Smooth muscle cell (in vitro differentiated cells): ENCODE results near the gene KRT84. TPM values are rescaled to one million over a fixed set of nuclear protein-coding genes. Genes with fewer than 3 reads are reported as not detected.
"Not testable (repeated sequence)": the region's sequence is repeated elsewhere in the genome, so short reads cannot be mapped to it uniquely, and the experiment has no call there.

Experiments used
- DNase-seq: peaks from one replicate; lab custom pipeline; 2025; ENCODE audit not compliant: unreplicated experiment; lab: John Stamatoyannopoulos, UW
- H2AFZ ChIP-seq: fragments of 200-600 bp; sonication (generic); 2 replicates; pipeline ENCODE4 v1.6.0; 2016; ENCODE audit warnings: antibody characterized with exemption, low read depth, mild to moderate bottlenecking
- H3F3A ChIP-seq: fragments of 200-600 bp; sonication (generic); 2 replicates; pipeline ENCODE4 v1.6.0; 2017; ENCODE audit warnings: antibody characterized with exemption, low read depth
- H3K27ac ChIP-seq: fragments of 200-600 bp; sonication (generic); 2 replicates; pipeline ENCODE4 v1.5.1; 2016; ENCODE audit warnings: low read depth, mild to moderate bottlenecking
- H3K27me3 ChIP-seq: fragments of 200-600 bp; sonication (generic); 2 replicates; pipeline ENCODE4 v1.6.1; 2016; ENCODE audit warnings: low read depth, mild to moderate bottlenecking
- H3K36me3 ChIP-seq: fragments of 200-600 bp; sonication (generic); 2 replicates; pipeline ENCODE4 v1.5.1; 2016; ENCODE audit warnings: low read depth
- H3K4me1 ChIP-seq: fragments of 200-600 bp; sonication (generic); 2 replicates; pipeline ENCODE4 v1.5.1; 2016; ENCODE audit warnings: low read depth
- H3K4me2 ChIP-seq: fragments of 200-600 bp; sonication (generic); 2 replicates; pipeline ENCODE4 v1.6.0; 2016; ENCODE audit warnings: mild to moderate bottlenecking
- H3K4me3 ChIP-seq: fragments of 200-600 bp; sonication (generic); 2 replicates; pipeline ENCODE4 v1.5.1; 2016; ENCODE audit warnings: mild to moderate bottlenecking
- H3K79me2 ChIP-seq: fragments of 200-600 bp; sonication (generic); 2 replicates; pipeline ENCODE4 v1.6.0; 2016; ENCODE audit warnings: low read depth, mild to moderate bottlenecking
- H3K9ac ChIP-seq: fragments of 200-600 bp; sonication (generic); 2 replicates; pipeline ENCODE4 v1.6.0; 2016; ENCODE audit warnings: low read depth
- H3K9me3 ChIP-seq: fragments of 200-600 bp; sonication (generic); replicated peaks from 2 replicates; pipeline ENCODE4 v1.5.1; 2016; ENCODE audit warnings: low read depth
- H4K20me1 ChIP-seq: fragments of 200-600 bp; sonication (generic); 2 replicates; pipeline ENCODE4 v1.6.0; 2016; ENCODE audit warnings: low read depth
- WGBS: methylation state at CpG from one replicate; pipeline ENCODE4 v1.1.7; 2016; ENCODE audit warnings: low lambda C conversion rate; 5-methylcytosine and 5-hydroxymethylcytosine counted together
- polyA plus RNA-seq: library from polyadenylated mRNA; unstranded; fragments of >200 nt; fragmentation: Nextera tagmentation; extraction: Ambion mirVana; gene quantifications from 2 replicates; pipeline ENCODE4 v1.2.1, GENCODE V29; 2016
- total RNA-seq: library from RNA; depleted of rRNA; stranded (reverse); fragments of >200 nt; gene quantifications from 2 replicates; pipeline ENCODE4 v1.2.3, GENCODE V29; 2014
- TF ChIP-seq, protein P1 (sequence below): fragments of 200-600 bp; sonication (generic); IDR thresholded peaks from 2 replicates; pipeline ENCODE4 v1.5.1; 2017; ENCODE audit warnings: borderline replicate concordance, mild to moderate bottlenecking, antibody characterized with exemption; ENCODE audit not compliant: insufficient read depth, poor library complexity, severe bottlenecking

Gene KRT84
- total and polyA plus RNA-seq, 2 experiments from 2014 or later = 0.09 to 5.6 TPM

DNA sequence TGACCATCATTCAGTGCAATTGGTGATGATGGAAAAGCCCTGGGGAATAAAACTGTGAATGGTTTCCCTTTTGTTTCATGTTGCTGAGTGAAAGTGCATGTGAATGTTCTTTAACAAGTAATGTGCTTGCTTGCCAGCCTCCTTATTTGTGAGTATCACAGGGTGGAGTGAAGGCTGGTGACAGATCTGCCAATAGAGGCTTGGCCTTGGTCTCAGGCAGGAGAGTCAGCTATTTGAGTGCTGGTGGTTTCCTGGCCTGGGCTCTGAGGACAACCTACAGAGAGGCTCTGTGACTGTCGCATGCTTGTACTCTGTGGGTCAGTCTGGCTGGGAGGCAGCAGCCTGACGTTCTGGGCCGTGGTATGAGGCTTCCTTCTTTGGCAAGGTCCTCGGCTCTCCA is 38.9 kb downstream of the KRT84 start:
- Histone ChIP-seq H3K36me3 (no peaks in the 10 kb centered on the region), H3K4me2 (no peak overlapping the region), H3K27ac (no peak overlapping the region), H3K4me3 (no peak overlapping the region), H3K4me1 (no peaks in the 10 kb centered on the region), H3K27me3 (peaks cover 21% of the 10 kb centered on the region), H2AFZ (no peak overlapping the region), H3F3A (no peaks in the 10 kb centered on the region), H4K20me1 (no peaks in the 10 kb centered on the region), H3K9me3 (no peaks in the 10 kb centered on the region), H3K79me2 (no peaks in the 10 kb centered on the region), H3K9ac (no peak overlapping the region)
- DNase-seq = no peak
- 60% methylated on average over 4 of the region's 4 CpGs for WGBS
- TF ChIP-seq, protein P1, sequence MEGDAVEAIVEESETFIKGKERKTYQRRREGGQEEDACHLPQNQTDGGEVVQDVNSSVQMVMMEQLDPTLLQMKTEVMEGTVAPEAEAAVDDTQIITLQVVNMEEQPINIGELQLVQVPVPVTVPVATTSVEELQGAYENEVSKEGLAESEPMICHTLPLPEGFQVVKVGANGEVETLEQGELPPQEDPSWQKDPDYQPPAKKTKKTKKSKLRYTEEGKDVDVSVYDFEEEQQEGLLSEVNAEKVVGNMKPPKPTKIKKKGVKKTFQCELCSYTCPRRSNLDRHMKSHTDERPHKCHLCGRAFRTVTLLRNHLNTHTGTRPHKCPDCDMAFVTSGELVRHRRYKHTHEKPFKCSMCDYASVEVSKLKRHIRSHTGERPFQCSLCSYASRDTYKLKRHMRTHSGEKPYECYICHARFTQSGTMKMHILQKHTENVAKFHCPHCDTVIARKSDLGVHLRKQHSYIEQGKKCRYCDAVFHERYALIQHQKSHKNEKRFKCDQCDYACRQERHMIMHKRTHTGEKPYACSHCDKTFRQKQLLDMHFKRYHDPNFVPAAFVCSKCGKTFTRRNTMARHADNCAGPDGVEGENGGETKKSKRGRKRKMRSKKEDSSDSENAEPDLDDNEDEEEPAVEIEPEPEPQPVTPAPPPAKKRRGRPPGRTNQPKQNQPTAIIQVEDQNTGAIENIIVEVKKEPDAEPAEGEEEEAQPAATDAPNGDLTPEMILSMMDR = no peak

DNA sequence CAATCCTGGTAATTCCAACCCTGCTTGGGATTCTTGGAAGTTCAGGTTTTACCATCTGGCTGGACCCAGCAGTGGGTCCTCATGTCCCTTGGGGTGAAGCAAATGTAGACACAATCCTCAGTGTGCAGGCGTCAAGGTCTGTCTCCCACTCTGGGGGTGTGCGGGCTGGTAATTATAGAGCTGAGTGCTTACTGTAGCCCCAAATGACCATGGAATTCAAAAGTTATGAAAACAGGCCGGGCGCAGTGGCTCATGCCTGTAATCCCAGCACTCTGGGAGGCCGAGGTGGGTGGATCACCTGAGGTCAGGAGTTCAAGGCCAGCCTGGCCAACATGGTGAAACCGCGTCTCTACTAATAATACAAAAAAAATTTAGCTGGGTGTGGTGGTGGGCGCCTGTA is 40.4 kb downstream of the KRT84 start:
- H3K36me3 ChIP-seq, H3F3A ChIP-seq, H2AFZ ChIP-seq, H3K4me1 ChIP-seq, H3K4me3 ChIP-seq, H3K79me2 ChIP-seq, DNase-seq, H3K9ac ChIP-seq, H3K27ac ChIP-seq, H3K4me2 ChIP-seq, H3K9me3 ChIP-seq, H4K20me1 ChIP-seq: not testable (repeated sequence)
- peaks cover 12% of the 10 kb centered on the region for H3K27me3 ChIP-seq
- 93% methylated on average over 8 of the region's 8 CpGs for WGBS

DNA sequence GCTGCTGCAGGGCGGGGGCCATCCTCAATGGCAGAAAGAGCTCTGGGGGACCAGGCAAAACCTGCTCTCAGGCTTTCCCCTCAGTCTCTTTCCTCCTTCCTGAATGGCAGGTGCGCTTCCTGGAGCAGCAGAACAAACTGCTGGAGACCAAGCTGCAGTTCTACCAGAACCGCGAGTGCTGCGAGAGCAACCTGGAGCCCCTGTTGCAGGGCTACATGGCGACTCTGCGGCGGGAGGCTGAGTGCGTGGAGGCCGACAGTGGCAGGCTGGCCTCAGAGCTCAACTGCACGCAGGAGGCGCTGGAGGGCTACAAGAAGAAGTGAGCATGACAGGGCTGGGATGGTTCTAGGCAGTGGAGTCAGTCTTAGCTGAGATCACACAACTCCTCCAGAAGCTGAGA is 41.3 kb downstream of the KRT84 start:
- no peak for DNase-seq
- Histone ChIP-seq H3K27ac (no peak overlapping the region), H3K79me2 (no peaks in the 10 kb centered on the region), H3K27me3 (peaks cover 10% of the 10 kb centered on the region), H3F3A (no peaks in the 10 kb centered on the region), H3K36me3 (no peaks in the 10 kb centered on the region), H3K9me3 (no peaks in the 10 kb centered on the region), H3K9ac (no peak overlapping the region), H2AFZ (no peak overlapping the region), H3K4me1 (no peaks in the 10 kb centered on the region), H3K4me2 (no peak overlapping the region), H4K20me1 (no peaks in the 10 kb centered on the region), H3K4me3 (no peak overlapping the region)
- 93% methylated on average over 12 of the region's 12 CpGs for WGBS
- TF ChIP-seq, protein P1 = no peak

DNA sequence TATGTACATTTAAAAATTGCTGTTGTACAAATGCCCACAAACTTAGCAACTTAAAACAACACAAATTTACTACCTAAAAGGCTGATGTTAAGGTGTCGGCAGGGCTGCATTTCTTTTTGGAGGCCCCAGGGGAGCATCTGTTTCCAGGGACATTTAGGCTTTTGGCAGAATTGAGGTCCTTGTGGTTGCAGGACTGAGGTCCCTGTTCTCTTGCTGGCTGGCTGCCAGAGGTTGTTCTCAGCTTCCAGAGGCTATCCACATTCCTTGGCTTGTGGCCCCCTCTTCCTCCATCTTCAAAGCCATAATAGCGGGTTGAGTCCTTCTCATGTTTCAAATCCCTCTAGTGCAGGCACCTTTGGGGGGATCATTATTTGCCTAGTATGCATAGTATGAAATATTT is 41.9 kb downstream of the KRT84 start:
- Histone ChIP-seq H4K20me1 (no peaks in the 10 kb centered on the region), H3K4me3 (no peak overlapping the region), H3K4me2 (no peak overlapping the region), H3K9ac (no peak overlapping the region), H3K9me3 (no peaks in the 10 kb centered on the region), H3K27me3 (peaks cover 10% of the 10 kb centered on the region), H2AFZ (no peak overlapping the region), H3K4me1 (no peaks in the 10 kb centered on the region), H3K27ac (no peak overlapping the region), H3K36me3 (no peaks in the 10 kb centered on the region), H3F3A (no peaks in the 10 kb centered on the region), H3K79me2 (no peaks in the 10 kb centered on the region)
- TF ChIP-seq, protein P1 = no peak
- 50% methylated on average over 2 of the region's 2 CpGs for WGBS
- no peak for DNase-seq
